IMR-90 (cell line): ENCODE data around the gene TUBA3E.

Experiments used
- CEBPB ChIP-seq: IDR thresholded peaks from 2 replicates; pipeline ENCODE4 v1.6.1; 2012; ENCODE audit warnings: low read depth, low read length, improper control_type of control experiment
- CTCF ChIP-seq: conservative IDR thresholded peaks from 2 replicates; pipeline ENCODE4 v1.5.1; 2012; ENCODE audit warnings: mild to moderate bottlenecking, low read depth, low read length, improper control_type of control experiment
- FOS ChIP-seq: fragments of 150-350 bp; IDR thresholded peaks from 2 replicates; pipeline ENCODE4 v1.6.1; 2016; ENCODE audit warnings: low read depth, low read length
- POLR2A ChIP-seq: IDR thresholded peaks from 2 replicates; pipeline ENCODE4 v1.6.1; 2012; ENCODE audit warnings: mild to moderate bottlenecking, low read depth, low read length
- RAD21 ChIP-seq: IDR thresholded peaks from 2 replicates; pipeline ENCODE4 v1.6.1; 2012; ENCODE audit warnings: low read length, improper control_type of control experiment
- RFX5 ChIP-seq: IDR thresholded peaks from 2 replicates; pipeline ENCODE4 v1.8.0; 2012; ENCODE audit warnings: low read depth, mild to moderate bottlenecking, low read length, moderate library complexity
- USF2 ChIP-seq: fragments of 150-350 bp; IDR thresholded peaks from 2 replicates; pipeline ENCODE4 v1.6.1; 2017; ENCODE audit warnings: mild to moderate bottlenecking, antibody characterized with exemption, low read length, low read depth

- TF ChIP-seq CTCF (no peak), POLR2A (no peak), CEBPB (no peak), USF2 (no peak), RFX5 (no peak), FOS (no peak), RAD21 (no peak)
Observed at GRCh38 chr2:130165293-130166016, 32.8 kb downstream of the TUBA3E start.
